DMS153 (cell line): ENCODE measurements around the gene LEKR1.
"Not testable (repeated sequence)": the region's sequence is repeated elsewhere in the genome, so short reads cannot be mapped to it uniquely, and the experiment has no call there.

Experiments used
- DNase-seq: peaks from one replicate; lab custom pipeline; 2025; lab: John Stamatoyannopoulos, UW

The LEKR1 gene

GRCh38 chr3:156826144-156826895, at the start of gene LEKR1:
LEKR1 (plus strand) TSS chr3:156826353; CDS start chr3:156829330, 2,977 bp downstream.
- peak; percentile 76 for DNase-seq

GRCh38 chr3:156776871-156777270, 49.3 kb upstream of the LEKR1 start:
- DNase-seq: no peak

GRCh38 chr3:156781310-156782230, 44.6 kb upstream of the LEKR1 start:
- DNase-seq: no peak

GRCh38 chr3:156782319-156782718, 43.8 kb upstream of the LEKR1 start:
- DNase-seq: no peak

- DNase-seq: no peak
Measured at GRCh38 chr3:156782921-156783320, 43.2 kb upstream of the LEKR1 start.

GRCh38 chr3:156787001-156787400, 39.2 kb upstream of the LEKR1 start:
- no peak for DNase-seq

- DNase-seq: no peak
Measured at GRCh38 chr3:156787926-156788663, 38.1 kb upstream of the LEKR1 start.

GRCh38 chr3:156788846-156789245, 37.3 kb upstream of the LEKR1 start:
- no peak for DNase-seq

GRCh38 chr3:156790156-156790555, 36.0 kb upstream of the LEKR1 start:
- DNase-seq: no peak

- DNase-seq: no peak
Measured at GRCh38 chr3:156792114-156792513, 34.0 kb upstream of the LEKR1 start.

GRCh38 chr3:156792536-156792935, 33.6 kb upstream of the LEKR1 start:
- no peak for DNase-seq

- DNase-seq: no peak
Measured at GRCh38 chr3:156792945-156793344, 33.2 kb upstream of the LEKR1 start.

GRCh38 chr3:156793400-156793799, 32.8 kb upstream of the LEKR1 start:
- DNase-seq: no peak

GRCh38 chr3:156793851-156794250, 32.3 kb upstream of the LEKR1 start:
- DNase-seq: no peak

GRCh38 chr3:156795890-156796481, 30.2 kb upstream of the LEKR1 start:
- DNase-seq: no peak

GRCh38 chr3:156797368-156797767, 28.8 kb upstream of the LEKR1 start:
- DNase-seq: no peak

- DNase-seq: not testable (repeated sequence)
Measured at GRCh38 chr3:156800287-156800686, 25.9 kb upstream of the LEKR1 start.

GRCh38 chr3:156801746-156802145, 24.4 kb upstream of the LEKR1 start:
- DNase-seq: no peak

- DNase-seq: no peak
Measured at GRCh38 chr3:156802821-156803606, 23.1 kb upstream of the LEKR1 start.

- no peak for DNase-seq
Measured at GRCh38 chr3:156803952-156804741, 22.0 kb upstream of the LEKR1 start.
